Activated CD4-positive, alpha-beta memory T cell treated with anti-CD3 and anti-CD28 coated beads, Interleukin-2, amount 10 ng/mL, durations not matched to agents 7 days and 5 days (primary cell): ENCODE data around the gene NSF. TPM values are rescaled to one million over a fixed set of nuclear protein-coding genes. Genes with fewer than 3 reads are reported as not detected.

Experiments used
- CTCF ChIA-PET: fragments of 350-600 bp; sonication (Branson Sonifier 250); formaldehyde crosslinking; loops from one replicate; lab custom pipeline; 2021; ENCODE audit warnings: antibody characterized with exemption, inconsistent platforms; lab: Charles Lee
- POLR2A ChIA-PET: fragments of 350-600 bp; sonication (Branson Sonifier 250); formaldehyde crosslinking; loops from one replicate; lab custom pipeline; 2021; ENCODE audit warnings: antibody characterized with exemption; lab: Charles Lee
- DNase-seq: peaks from one replicate; pipeline ENCODE4 v3.0.0-alpha.2; 2020
- H3K27ac Mint-ChIP-seq: one replicate; pipeline ENCODE4 v1.8.0; 2021; ENCODE audit warnings: mild to moderate bottlenecking, mixed read lengths
- H3K27me3 Mint-ChIP-seq: one replicate; pipeline ENCODE4 v1.8.0; 2021; ENCODE audit warnings: mixed read lengths
- H3K36me3 Mint-ChIP-seq: one replicate; pipeline ENCODE4 v1.8.0; 2021; ENCODE audit warnings: low read depth, mixed read lengths
- H3K4me1 Mint-ChIP-seq: one replicate; pipeline ENCODE4 v1.8.0; 2021; ENCODE audit warnings: mixed read lengths
- H3K4me3 Mint-ChIP-seq: one replicate; pipeline ENCODE4 v1.8.0; 2021; ENCODE audit warnings: mild to moderate bottlenecking, mixed read lengths
- H3K9me3 Mint-ChIP-seq: one replicate; pipeline ENCODE4 v1.8.0; 2021; ENCODE audit warnings: mixed read lengths
- total RNA-seq, 2 experiments: library from RNA; stranded (reverse); gene quantifications; one replicate each; pipeline ENCODE4 v1.2.3, GENCODE V29; 2021

NSF gene
- total RNA-seq, 2 experiments from 2014 or later = 48.6 to 49.6 TPM

- Mint-ChIP-seq H3K4me1 (no peaks in the 10 kb centered on the region), H3K9me3 (no peaks in the 10 kb centered on the region), H3K36me3 (peaks cover 7% of the 10 kb centered on the region), H3K4me3 (no peak overlapping the region), H3K27me3 (no peaks in the 10 kb centered on the region), H3K27ac (no peak overlapping the region)
- ChIA-PET CTCF (no interaction called here), POLR2A (interaction anchor here (0.6 kb wide), 1 partner anchor 413 kb away, joined by 3 read pairs; no protein-coding TSS in a partner anchor)
- DNase-seq = no peak
Observed at GRCh38 chr17:46733837-46734475, 143.5 kb downstream of the NSF start.

- CTCF ChIA-PET = no interaction called here
Observed at GRCh38 chr17:46736100-46736499, 145.6 kb downstream of the NSF start.

DNA sequence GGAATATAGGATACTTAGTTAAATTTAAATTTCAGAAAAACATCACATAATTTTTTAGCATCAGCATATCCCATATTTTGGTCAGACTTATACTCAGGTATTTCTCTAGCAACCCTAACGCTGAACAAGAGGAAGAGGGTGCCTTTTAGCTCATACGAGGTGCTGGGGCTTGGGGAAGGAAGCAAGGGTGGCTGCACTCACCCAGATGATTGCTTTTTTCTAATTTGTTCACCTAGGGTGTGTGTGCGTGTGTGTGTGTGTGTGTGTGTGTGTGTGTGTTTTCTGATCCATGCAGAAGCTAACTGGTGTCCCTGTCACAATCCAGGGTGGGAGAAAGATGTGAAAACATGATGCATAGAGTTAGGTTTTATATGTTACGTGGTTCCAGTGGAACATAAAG, 146.9 kb downstream of the NSF start:
- H3K27ac Mint-ChIP-seq = no peak overlapping the region
- H3K36me3 Mint-ChIP-seq = peaks cover 6% of the 10 kb centered on the region
- no peaks in the 10 kb centered on the region for H3K27me3 Mint-ChIP-seq
- ChIA-PET CTCF (no interaction called here), POLR2A (no interaction called here)
- no peaks in the 10 kb centered on the region for H3K4me1 Mint-ChIP-seq
- no peak for DNase-seq
- H3K4me3 Mint-ChIP-seq = no peak overlapping the region
- H3K9me3 Mint-ChIP-seq = no peaks in the 10 kb centered on the region

More at GRCh38 chr17:46736100-46736499, 145.6 kb downstream of the NSF start:
- peaks cover 6% of the 10 kb centered on the region for H3K36me3 Mint-ChIP-seq
- no peaks in the 10 kb centered on the region for H3K4me1 Mint-ChIP-seq
- no peaks in the 10 kb centered on the region for H3K27me3 Mint-ChIP-seq
- DNase-seq = no peak
- H3K4me3 Mint-ChIP-seq = no peak overlapping the region
- H3K27ac Mint-ChIP-seq = no peak overlapping the region
- POLR2A ChIA-PET = no interaction called here
- H3K9me3 Mint-ChIP-seq = no peaks in the 10 kb centered on the region

GRCh38 chr17:46738544-46738943, 148.1 kb downstream of the NSF start:
- Mint-ChIP-seq H3K36me3 (peaks cover 6% of the 10 kb centered on the region), H3K4me3 (no peak overlapping the region), H3K27ac (no peak overlapping the region), H3K27me3 (no peaks in the 10 kb centered on the region), H3K9me3 (no peaks in the 10 kb centered on the region), H3K4me1 (no peaks in the 10 kb centered on the region)
- ChIA-PET CTCF (no interaction called here), POLR2A (no interaction called here)
- DNase-seq = no peak

DNA sequence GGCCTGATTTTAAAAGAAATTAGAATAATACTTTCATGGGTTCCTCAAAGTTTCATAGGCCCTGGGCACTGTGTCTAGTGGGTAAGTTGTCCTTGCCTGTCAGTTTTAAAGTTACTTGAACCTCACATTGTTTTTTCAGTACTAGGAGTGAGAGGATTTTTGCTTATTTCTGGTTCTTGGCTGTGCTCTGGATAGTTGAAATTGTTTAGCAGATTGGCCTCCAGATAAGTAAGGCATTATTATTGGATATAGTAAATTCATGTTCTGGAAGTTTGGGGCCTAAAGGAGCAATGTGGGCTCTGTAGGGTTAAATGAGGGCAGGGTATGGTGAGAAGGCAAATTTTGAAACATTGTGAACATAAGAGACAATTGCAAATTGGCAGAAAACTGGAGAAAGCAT, 149.5 kb downstream of the NSF start:
- Mint-ChIP-seq H3K4me3 (no peak overlapping the region), H3K4me1 (no peaks in the 10 kb centered on the region), H3K27ac (no peak overlapping the region), H3K27me3 (no peaks in the 10 kb centered on the region), H3K36me3 (peaks cover 6% of the 10 kb centered on the region), H3K9me3 (no peaks in the 10 kb centered on the region)
- DNase-seq = no peak
- ChIA-PET POLR2A (no interaction called here), CTCF (no interaction called here)

GRCh38 chr17:46741122-46741730, 150.8 kb downstream of the NSF start:
- POLR2A ChIA-PET = no interaction called here
- Mint-ChIP-seq H3K36me3 (peaks cover 6% of the 10 kb centered on the region), H3K27ac (no peak overlapping the region), H3K27me3 (no peaks in the 10 kb centered on the region), H3K4me3 (no peak overlapping the region), H3K4me1 (no peaks in the 10 kb centered on the region), H3K9me3 (no peaks in the 10 kb centered on the region)
- CTCF ChIA-PET = no interaction called here
- DNase-seq = no peak

GRCh38 chr17:46742565-46743270, 152.2 kb downstream of the NSF start:
- Mint-ChIP-seq H3K4me1 (no peaks in the 10 kb centered on the region), H3K36me3 (peaks cover 6% of the 10 kb centered on the region), H3K9me3 (no peaks in the 10 kb centered on the region), H3K4me3 (no peak overlapping the region), H3K27ac (no peak overlapping the region), H3K27me3 (no peaks in the 10 kb centered on the region)
- ChIA-PET POLR2A (interaction anchor here (0.7 kb wide), 1 partner anchor 8 kb away, joined by 3 read pairs; no protein-coding TSS in a partner anchor), CTCF (no interaction called here)
- DNase-seq = no peak

DNA sequence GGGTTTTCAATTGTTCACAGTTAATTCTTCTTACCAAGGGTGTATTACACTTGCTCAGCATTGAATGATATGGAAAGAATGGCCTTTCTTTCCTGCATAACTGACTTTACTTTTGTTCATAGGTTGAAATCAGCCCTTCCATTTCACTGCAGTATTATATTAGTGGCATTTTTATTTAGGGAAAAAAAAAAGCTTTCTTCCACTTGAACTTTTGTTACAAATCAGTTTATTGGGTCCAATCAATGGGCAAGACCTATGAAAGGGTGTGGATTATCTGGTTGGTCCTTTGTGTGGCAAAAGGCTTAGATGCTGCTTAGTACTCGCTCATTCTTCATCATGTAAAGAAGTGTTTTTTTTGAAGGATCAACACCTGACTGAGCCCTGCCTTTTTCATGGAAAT, 154.0 kb downstream of the NSF start:
- ChIA-PET CTCF (no interaction called here), POLR2A (no interaction called here)
- H3K36me3 Mint-ChIP-seq = peaks cover 6% of the 10 kb centered on the region

DNA sequence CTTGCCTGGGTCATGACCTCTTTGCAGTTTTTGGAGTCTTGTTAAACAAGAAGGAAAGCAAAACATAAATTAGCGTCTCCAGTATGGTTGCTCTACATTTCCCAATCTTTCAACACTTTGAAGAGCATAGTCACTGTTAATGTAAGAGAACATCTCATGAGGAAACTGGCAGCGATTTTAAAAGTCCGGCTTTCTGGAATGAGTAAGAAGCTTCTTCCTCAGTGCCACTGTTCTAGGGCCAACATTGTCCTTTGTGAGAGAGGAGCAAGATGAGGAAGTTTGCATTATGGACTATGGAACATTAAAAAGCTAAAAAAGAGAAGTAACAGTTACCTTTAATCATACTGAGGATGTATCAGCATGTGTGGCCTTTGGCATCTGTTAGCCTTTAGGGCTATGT, 154.9 kb downstream of the NSF start:
- ChIA-PET CTCF (no interaction called here), POLR2A (no interaction called here)
- Mint-ChIP-seq H3K27ac (no peak overlapping the region), H3K27me3 (no peaks in the 10 kb centered on the region), H3K4me3 (no peak overlapping the region), H3K9me3 (no peaks in the 10 kb centered on the region), H3K36me3 (peaks cover under 1% of the 10 kb centered on the region), H3K4me1 (no peaks in the 10 kb centered on the region)
- DNase-seq = no peak

More for the DNA sequence above, 154.0 kb downstream of the NSF start:
- Mint-ChIP-seq H3K27me3 (no peaks in the 10 kb centered on the region), H3K4me1 (no peaks in the 10 kb centered on the region), H3K27ac (no peak overlapping the region), H3K4me3 (no peak overlapping the region), H3K9me3 (no peaks in the 10 kb centered on the region)
- no peak for DNase-seq

- H3K36me3 Mint-ChIP-seq = peaks cover 22% of the 10 kb centered on the region
- no peaks in the 10 kb centered on the region for H3K4me1 Mint-ChIP-seq
- H3K27ac Mint-ChIP-seq = no peak overlapping the region
- no peaks in the 10 kb centered on the region for H3K27me3 Mint-ChIP-seq
- no peak overlapping the region for H3K4me3 Mint-ChIP-seq
- no peak for DNase-seq
- POLR2A ChIA-PET = interaction anchor here (1.4 kb wide), 1 partner anchor 9 kb away, joined by 3 read pairs; no protein-coding TSS in a partner anchor
- H3K9me3 Mint-ChIP-seq = no peaks in the 10 kb centered on the region
- CTCF ChIA-PET = interaction anchor here (1.3 kb wide), 1 partner anchor 84 kb away, joined by 5 read pairs; no protein-coding TSS in a partner anchor
Observed at GRCh38 chr17:46751425-46751824, 161.0 kb downstream of the NSF start.

DNA sequence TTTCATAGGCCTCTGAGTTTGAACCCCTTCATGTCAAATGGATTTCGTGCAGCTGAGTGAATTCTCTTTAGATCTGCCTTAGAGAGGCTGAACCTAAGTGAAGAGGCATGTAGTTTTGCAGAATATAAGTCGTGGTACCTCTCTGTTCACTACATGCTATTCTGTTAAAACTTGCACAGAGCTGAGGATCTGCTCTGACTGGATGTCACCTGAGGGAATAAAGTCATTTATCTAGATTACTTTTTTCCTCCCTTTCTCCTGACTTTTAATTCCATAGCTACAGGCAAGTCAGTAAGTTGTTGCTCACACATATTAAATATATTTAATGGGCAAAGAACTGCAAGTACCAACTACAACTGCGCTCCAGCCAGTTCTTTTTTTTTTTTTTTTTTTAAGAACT, 163.3 kb downstream of the NSF start:
- H3K27me3 Mint-ChIP-seq = no peaks in the 10 kb centered on the region
- ChIA-PET CTCF (interaction anchor here (0.6 kb wide), 1 partner anchor 340 kb away, joined by 4 read pairs; no protein-coding TSS in a partner anchor), POLR2A (no interaction called here)
- H3K27ac Mint-ChIP-seq = no peak overlapping the region
- no peaks in the 10 kb centered on the region for H3K9me3 Mint-ChIP-seq
- H3K4me3 Mint-ChIP-seq = no peak overlapping the region
- DNase-seq = no peak
- peaks cover 7% of the 10 kb centered on the region for H3K4me1 Mint-ChIP-seq
- H3K36me3 Mint-ChIP-seq = peaks cover 29% of the 10 kb centered on the region

GRCh38 chr17:46756081-46756735, 165.7 kb downstream of the NSF start:
- ChIA-PET POLR2A (no interaction called here), CTCF (no interaction called here)
- Mint-ChIP-seq H3K9me3 (no peaks in the 10 kb centered on the region), H3K27me3 (no peaks in the 10 kb centered on the region), H3K36me3 (peaks cover 29% of the 10 kb centered on the region), H3K4me3 (no peak overlapping the region), H3K27ac (no peak overlapping the region), H3K4me1 (peaks cover 7% of the 10 kb centered on the region)
- no peak for DNase-seq

- Mint-ChIP-seq H3K27ac (no peak overlapping the region), H3K4me1 (peaks cover 7% of the 10 kb centered on the region), H3K4me3 (no peak overlapping the region), H3K36me3 (peaks cover 27% of the 10 kb centered on the region), H3K9me3 (no peaks in the 10 kb centered on the region), H3K27me3 (no peaks in the 10 kb centered on the region)
- ChIA-PET POLR2A (no interaction called here), CTCF (no interaction called here)
- no peak for DNase-seq
Observed at GRCh38 chr17:46756861-46757260, 166.4 kb downstream of the NSF start.
